Measurements from ENCODE around the gene SLC26A11.
A peak's percentile ranks its signal among the peaks of the same experiment; 100 is the strongest.
"Not testable (repeated sequence)": the region's sequence is repeated elsewhere in the genome, so short reads cannot be mapped to it uniquely, and the experiment has no call there.

SLC26A11 gene

GRCh38 chr17:80219013-80219762 lies 1.0 kb upstream of the SLC26A11 start:
- peak; percentile 93 to 96 for DNase-seq

DNA sequence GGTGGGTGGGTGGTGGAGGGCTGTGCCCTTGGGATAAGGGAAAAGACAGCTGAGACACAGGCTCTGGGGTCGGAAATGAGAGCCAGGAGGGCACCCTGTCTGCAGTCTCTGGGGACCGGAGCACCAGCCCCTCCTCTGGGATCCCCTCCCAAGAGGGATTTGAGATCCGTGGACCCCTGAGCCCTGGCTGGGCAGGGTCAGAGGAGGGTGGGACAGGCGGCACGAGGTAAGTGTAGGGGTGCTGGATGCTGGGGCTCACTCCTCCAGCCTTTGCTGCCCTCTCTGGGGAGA lies 519 bp upstream of the SLC26A11 start:
- no peak for DNase-seq

DNA sequence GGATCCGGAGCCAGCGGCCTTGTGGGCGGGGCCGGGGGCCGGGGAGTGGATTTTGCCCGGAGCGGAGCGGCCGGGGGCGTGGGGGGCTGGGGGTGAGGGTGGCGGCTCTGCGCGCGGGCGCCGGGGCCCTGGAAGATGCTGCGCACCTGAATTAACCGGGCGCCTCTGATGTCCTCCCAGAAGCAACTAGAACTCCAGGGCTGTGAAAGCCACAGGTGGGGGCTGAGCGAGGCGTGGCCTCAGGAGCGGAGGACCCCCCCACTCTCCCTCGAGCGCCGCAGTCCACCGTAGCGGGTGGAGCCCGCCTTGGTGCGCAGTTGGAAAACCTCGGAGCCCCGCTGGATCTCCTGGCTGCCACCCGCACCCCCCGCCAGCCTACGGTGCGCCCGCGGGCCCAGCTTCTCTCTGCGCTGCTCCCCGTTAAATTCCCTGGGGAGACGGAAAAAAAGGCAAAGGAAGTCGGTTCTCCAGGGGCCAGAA lies 549 bp downstream of the SLC26A11 start:
- DNase-seq, result no peak

GRCh38 chr17:80221351-80222105 lies 1.3 kb downstream of the SLC26A11 start:
- DNase-seq, result no peak

GRCh38 chr17:80222376-80223141 lies 2.3 kb downstream of the SLC26A11 start:
- no peak for DNase-seq

DNA sequence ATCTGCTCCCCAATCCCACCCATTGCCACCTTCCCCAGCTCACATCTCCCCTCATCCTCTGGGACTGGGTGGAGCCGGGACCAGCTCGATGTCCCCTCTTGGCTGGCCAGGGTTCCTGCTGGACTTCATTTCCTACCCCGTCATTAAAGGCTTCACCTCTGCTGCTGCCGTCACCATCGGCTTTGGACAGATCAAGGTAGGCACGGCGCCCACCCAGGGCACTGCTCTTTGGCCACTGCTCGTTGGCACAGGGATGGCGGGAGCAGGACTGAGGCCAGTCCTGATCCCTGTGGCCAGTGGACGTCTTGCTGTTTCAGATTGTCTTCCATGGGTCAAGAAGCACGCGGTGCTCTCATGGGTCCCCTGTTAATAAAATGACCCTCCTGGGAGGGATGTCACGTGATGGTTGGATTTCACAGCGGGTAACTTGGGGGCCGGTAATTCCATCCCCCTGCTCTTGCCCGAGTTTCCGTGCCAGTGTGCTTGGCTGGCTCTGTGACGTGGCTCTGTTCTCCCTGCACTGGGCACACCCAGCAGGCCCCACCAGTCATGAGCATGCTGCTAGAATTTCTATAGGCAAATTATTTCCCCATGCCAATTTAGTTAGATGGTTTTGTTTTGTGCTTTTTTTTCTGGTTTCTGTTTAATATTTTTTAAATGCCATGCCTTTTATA lies 3.1 kb downstream of the SLC26A11 start:
- DNase-seq, result no peak

GRCh38 chr17:80223838-80224497 lies 3.7 kb downstream of the SLC26A11 start:
- no peak for DNase-seq

DNA sequence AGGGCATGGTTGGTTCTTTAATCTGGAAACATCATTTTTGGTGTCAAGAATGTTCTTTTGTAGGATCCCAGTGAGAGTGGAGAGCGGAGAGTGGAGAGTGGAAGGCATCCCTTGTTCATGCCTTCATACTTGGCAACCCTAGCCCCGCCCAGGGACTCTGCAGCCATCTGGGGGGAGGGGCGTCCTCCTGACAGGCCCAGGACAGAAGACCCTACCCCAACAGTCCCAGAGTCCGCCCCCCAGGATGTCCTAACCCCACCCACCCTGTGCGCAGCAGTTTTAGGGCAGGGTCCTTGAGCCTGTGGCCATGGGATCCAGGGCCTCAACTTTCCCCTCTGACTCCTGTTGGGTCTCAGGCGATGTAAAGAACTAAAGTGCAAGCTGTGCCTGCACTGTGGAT lies 4.5 kb downstream of the SLC26A11 start:
- DNase-seq, result no peak

- DNase-seq, result no peak
Observed at GRCh38 chr17:80225230-80225629, 5.0 kb downstream of the SLC26A11 start.

DNA sequence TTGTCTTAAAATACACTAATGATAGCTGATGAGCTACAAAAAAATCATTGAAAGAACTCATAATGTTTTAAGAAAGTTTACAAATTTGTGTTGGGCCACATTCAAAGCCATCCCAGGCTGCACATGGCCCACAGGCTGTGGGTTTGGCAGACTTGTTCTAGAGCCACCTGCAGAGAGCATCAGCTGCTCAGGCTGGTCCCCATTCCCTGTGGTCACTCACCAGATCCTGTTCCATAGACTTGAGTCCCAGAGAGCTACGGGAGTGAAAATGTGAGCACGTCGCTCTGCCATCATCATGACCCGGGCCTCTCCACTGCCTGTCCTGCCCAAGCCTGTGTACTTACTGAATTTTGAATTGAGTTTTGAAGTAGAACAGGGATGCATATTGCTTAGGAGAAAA lies 6.9 kb downstream of the SLC26A11 start:
- no peak for DNase-seq

DNA sequence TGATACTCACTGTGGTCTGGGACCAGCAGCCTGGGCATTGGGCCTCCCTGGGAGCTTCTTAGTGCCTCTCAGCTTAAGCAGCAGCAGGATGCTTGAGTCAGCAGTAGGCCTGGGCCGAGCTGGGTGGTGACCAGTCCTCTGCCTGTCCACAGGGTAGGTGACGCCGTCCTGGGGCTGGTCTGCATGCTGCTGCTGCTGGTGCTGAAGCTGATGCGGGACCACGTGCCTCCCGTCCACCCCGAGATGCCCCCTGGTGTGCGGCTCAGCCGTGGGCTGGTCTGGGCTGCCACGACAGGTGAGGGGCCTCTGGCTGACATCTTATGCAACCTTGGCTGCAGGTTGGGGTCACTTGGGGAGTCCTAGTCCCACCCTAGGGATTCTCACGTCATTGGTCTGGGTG lies 7.4 kb downstream of the SLC26A11 start:
- DNase-seq, result no peak

DNA sequence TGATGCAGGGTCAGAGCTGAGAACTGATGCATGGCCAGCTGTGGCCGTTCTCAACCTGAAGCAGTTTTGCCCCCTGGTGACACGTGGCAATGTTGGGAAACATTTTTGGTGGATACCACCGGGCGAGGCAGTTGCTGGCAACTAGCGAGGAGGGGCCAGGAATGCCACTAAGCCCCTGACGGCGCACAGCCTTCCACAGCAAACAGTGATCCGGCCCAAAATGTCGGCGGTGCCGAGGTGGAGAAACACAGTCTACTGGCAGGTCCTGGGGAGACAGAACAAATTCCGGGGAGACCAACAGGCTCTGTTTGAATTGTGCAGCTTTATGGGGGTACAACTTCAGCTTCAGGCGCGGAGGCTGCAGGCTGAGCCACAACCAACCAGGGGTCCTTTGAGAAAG lies 8.2 kb downstream of the SLC26A11 start:
- DNase-seq, result no peak

GRCh38 chr17:80229011-80229410 lies 8.8 kb downstream of the SLC26A11 start:
- no peak for DNase-seq

DNA sequence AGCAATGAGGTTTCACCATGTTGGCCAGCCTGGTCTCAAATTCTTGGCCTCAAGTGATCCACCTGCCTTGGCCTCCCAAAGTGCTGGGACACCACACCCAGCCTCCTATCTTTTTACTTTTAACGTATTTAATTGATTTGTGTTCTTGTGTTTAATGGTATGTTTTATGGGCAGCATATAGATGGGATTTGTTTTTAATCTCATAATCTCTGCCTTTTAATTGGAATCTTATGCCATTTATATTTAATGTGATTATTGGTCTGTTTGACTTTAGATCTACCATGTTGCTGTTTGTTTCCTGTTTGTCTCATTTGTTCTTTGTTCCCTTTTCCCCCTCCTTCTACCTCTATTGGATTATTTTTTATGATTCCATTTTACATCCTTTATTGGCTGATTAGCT lies 12.2 kb downstream of the SLC26A11 start:
- DNase-seq, result no peak

GRCh38 chr17:80233202-80233601 lies 13.0 kb downstream of the SLC26A11 start:
- no peak for DNase-seq

DNA sequence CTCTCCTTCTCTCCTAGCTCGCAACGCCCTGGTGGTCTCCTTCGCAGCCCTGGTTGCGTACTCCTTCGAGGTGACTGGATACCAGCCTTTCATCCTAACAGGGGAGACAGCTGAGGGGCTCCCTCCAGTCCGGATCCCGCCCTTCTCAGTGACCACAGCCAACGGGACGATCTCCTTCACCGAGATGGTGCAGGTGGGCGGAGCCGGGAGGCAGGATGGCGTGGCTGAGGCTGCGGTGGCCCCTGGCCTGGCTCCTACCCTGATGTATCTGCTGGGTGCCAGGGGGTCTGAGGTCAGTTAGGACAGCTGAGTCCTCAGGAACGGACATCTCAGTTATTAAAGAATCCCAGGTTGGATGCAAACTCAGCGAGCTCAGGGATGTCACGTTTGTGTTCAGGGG lies 16.7 kb downstream of the SLC26A11 start:
- no peak for DNase-seq

- DNase-seq, result no peak
Observed at GRCh38 chr17:80237386-80237785, 17.2 kb downstream of the SLC26A11 start.

DNA sequence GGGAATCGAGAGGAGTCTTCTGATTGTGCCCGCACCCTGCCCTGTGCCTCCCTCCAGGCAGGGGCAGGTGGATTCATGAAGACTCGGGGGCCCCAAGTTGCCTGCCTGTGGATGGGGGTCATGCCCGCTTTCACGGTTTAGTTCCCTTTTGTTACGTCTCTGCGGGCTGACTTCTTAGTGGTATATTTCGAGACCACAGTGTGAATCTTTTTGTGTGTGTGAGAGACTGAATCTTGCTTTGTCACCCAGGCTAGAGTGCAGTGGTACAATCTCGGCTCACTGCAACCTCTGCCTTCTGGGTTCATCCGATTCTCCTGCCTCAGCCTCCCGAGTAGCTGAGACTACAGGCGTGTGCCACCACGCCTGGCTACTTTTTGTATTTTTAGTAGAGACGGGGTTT lies 22.3 kb downstream of the SLC26A11 start:
- no peak for DNase-seq

DNA sequence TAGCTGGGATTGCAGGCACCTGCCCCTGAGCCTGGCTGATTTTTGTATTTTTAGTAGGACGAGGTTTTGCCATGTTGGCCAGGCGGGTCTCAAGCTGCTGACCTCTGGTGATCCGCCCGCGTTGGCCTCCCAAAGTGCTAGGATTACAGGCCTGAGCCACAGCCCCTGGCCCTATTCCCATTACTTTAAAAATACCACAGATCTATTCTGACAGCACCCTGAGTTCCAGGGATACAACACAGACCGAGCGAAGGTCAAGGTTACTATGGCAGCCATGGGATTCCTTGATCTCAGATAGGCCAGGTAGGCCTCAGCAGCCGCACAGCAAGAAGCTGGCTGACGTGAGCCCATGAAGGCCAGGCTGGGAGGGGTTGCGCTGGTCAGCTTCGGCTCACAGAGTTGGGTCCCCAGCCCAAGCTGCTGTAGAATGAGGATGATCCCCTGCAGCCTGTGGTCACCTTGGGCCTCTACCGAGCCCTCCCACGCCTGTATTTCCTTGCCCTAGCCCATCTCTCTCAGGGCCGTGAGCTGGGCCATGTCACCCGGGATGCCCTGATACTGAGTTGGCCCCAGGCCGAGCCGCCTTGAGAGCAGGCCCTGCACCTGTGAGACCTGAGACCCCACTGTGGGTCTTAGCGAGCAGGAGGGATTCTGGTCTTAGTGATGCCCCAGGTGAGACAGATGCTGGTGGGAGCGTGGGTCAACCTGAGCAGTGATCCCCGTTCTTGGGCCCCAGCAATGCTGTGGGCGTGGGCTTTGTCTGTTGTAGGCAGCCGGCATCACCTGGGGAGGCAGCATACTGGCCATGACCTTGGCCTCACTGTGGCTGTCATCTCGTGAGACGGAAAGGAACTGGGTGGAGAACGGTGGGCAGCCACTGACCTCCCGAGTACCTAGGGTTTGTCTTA lies 23.6 kb downstream of the SLC26A11 start:
- DNase-seq, result no peak

GRCh38 chr17:80244448-80244847 lies 24.2 kb downstream of the SLC26A11 start:
- not testable (repeated sequence) for DNase-seq

- no peak for DNase-seq
Observed at GRCh38 chr17:80244871-80245509, 24.8 kb downstream of the SLC26A11 start.
